Erythroblast (primary cell): ENCODE measurements around the gene FZD2.

ENCODE experiments used
- GATA1 ChIP-seq: IDR thresholded peaks from 2 replicates; pipeline ENCODE4 v1.6.1; 2011; ENCODE audit warnings: low read depth, mild to moderate bottlenecking, control low read depth, low read length, moderate library complexity
- POLR2A ChIP-seq: IDR thresholded peaks from 2 replicates; pipeline ENCODE4 v1.6.1; 2011; ENCODE audit warnings: mild to moderate bottlenecking, low read length

DNA sequence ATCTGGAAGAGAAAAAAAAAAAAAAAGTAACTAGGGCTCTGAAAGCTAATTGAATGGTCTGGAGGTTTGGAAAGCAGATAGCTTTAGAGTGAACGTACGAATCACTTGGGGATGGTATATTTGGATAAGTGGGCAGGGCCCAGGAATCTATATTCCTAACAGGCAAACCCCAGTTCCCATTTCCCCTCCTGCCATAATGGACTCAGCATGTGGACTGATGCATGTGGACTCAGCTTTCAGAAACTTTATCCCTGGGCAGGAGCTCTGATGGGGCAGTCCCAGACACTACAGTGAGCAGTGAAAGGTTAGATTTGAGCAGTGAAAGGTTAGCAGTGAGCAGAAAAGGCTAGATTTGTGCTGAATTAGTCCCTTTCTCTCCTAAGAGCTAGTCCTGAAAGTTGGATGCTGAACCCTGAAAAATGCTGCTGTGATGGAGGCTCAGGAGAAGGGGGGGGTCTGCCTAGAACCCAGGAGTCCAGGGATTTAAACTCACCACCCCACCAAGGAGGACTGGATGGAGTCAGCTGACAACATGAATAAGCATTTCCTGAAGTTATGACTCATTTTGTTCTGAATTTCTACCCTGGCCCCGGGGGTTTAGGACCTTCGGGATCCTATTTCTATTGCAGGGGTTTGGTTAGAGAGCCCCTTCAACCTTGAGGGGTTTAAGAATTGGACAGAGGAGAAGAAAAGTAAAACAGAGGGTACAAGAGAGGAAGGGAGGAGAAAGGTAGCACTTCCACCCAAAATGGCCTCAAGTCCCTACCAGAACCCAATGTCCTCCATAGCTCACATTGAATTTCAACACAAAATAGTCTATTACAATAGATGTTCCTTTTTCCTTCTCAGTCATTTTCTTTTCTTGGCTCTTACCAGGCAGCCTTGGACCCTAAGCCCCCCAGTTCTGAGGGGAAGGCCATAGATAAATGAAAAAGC is 10.3 kb upstream of the FZD2 start:
- TF ChIP-seq POLR2A (no peak), GATA1 (no peak)
